Ishikawa (cell line): ENCODE results near the gene CERS6.

ENCODE experiments used
- CEBPB ChIP-seq: IDR thresholded peaks from 2 replicates; pipeline ENCODE4 v1.6.1; 2012
- FOXM1 ChIP-seq: IDR thresholded peaks from 2 replicates; pipeline ENCODE4 v1.6.1; 2012; ENCODE audit warnings: low read depth, borderline replicate concordance
- RAD21 ChIP-seq: IDR thresholded peaks from 2 replicates; pipeline ENCODE4 v1.6.1; 2012; ENCODE audit warnings: low read depth
- REST ChIP-seq: IDR thresholded peaks from 2 replicates; pipeline ENCODE4 v1.6.1; 2012; ENCODE audit warnings: low read depth, mild to moderate bottlenecking
- TAF1 ChIP-seq: IDR thresholded peaks from 2 replicates; pipeline ENCODE4 v1.6.1; 2012; ENCODE audit warnings: low read depth, mild to moderate bottlenecking
- ZBTB7A ChIP-seq: IDR thresholded peaks from 2 replicates; pipeline ENCODE4 v1.6.1; 2012; ENCODE audit warnings: low read depth
- TF ChIP-seq, protein P1 (sequence below): IDR thresholded peaks from 2 replicates; pipeline ENCODE4 v1.6.1; 2012

- no peak for TF ChIP-seq RAD21
- TF ChIP-seq TAF1, result no peak
- no peak for TF ChIP-seq FOXM1
- TF ChIP-seq, protein P1, sequence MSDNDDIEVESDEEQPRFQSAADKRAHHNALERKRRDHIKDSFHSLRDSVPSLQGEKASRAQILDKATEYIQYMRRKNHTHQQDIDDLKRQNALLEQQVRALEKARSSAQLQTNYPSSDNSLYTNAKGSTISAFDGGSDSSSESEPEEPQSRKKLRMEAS, result no peak
- TF ChIP-seq CEBPB, result no peak
- no peak for TF ChIP-seq ZBTB7A
- TF ChIP-seq REST, result no peak
These were observed 63.6 kb downstream of the CERS6 start for GRCh38 chr2:168519534-168520308.
